ENCODE data around the gene FBXL5.

Gene FBXL5

DNA sequence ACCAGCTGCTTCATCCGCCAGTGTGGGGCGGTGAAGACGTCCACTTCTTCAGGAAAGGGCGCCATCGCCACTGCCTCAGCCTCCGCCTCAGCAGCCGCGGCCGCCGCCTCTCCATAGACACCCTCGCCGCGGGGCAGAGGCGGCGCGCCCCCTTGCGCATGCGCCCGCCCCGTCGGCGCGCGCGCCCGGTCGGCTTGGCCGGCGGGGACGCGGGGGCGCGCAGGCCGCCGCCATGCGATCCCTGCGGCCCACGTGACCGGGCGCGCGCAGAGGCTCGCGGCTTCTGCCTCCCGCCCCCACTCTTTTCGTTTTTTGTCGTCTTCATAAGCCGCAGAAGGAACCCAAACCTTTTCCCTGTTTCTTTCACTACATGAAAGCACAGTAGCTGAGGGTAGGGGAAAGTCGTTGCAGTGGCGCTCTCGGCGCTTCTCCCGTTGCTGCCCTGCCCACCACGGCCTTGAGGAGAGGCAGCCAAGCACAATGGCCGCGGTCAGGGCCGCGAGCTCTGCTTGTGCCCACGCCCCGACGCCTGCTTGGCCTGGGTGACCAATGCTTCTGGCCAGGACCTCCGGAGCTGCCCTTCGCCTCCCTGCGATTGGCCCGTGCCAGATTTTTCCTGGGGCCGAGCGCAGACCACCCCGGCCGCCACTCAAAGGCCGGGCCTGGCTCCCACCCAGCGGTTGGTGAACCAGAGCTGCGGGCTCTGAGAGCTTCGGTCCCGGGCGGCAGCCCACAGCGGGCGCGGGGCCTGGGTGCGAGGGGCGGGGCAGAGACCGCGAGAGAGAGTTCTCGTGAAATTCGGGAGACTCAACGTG is at the start of gene FBXL5:
Gene FBXL5, minus strand, starts transcription at position 135 of the 815 bp plus-strand sequence. Its CDS starts 70 bp downstream, at position 65.
- H3K27ac ChIP-seq = peak within 1 kb of the TSS; percentile 91
- DNase-seq (ENCODE audit: low read depth, low spot score) = peak; percentile 34

GRCh38 chr4:15704129-15704528 is 49.0 kb upstream of the FBXL5 start:
- no peak overlapping the region for H3K27ac ChIP-seq
- no peak for DNase-seq (ENCODE audit: low read depth, low spot score)

- no peak for DNase-seq (ENCODE audit: low read depth, low spot score)
- no peak overlapping the region for H3K27ac ChIP-seq
Measured at GRCh38 chr4:15703439-15703838, 48.3 kb upstream of the FBXL5 start.

DNA sequence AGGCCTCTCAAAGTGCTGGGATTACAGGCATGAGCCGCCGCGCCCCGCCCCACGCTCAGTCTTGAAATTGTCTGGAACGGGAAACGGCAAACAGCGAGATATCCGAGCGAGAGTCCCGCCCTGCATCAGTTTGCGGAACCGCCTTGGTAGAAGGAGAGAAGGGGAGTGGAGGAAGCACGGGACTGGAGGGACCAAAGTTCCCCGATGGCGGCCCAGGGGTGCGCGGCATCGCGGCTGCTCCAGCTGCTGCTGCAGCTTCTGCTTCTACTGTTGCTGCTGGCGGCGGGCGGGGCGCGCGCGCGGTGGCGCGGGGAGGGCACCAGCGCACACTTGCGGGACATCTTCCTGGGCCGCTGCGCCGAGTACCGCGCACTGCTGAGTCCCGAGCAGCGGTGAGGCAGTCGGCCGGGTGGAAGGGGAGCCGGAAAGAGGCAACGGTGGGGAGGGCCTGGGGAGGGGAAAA is 47.8 kb upstream of the FBXL5 start, which contains the start of gene BST1:
Gene BST1, plus strand, starts transcription at position 125 of the 463 bp plus-strand sequence. Its CDS starts 80 bp downstream, at position 205.
- no peak for DNase-seq (ENCODE audit: low read depth, low spot score)

GRCh38 chr4:15696866-15697265 is 41.7 kb upstream of the FBXL5 start:
- DNase-seq (ENCODE audit: low read depth, low spot score) = no peak
- H3K27ac ChIP-seq = no peak overlapping the region

More for the DNA sequence above, 47.8 kb upstream of the FBXL5 start, which contains the start of gene BST1:
- H3K27ac ChIP-seq = no peak within 1 kb of the TSS

GRCh38 chr4:15695729-15696128 is 40.6 kb upstream of the FBXL5 start:
- H3K27ac ChIP-seq = no peak overlapping the region
- DNase-seq (ENCODE audit: low read depth, low spot score) = no peak

GRCh38 chr4:15695240-15695699 is 40.1 kb upstream of the FBXL5 start:
- H3K27ac ChIP-seq = peak overlapping the region; percentile 67
- DNase-seq (ENCODE audit: low read depth, low spot score) = peak; percentile 87

- H3K27ac ChIP-seq = peak overlapping the region; percentile 67
- peak; percentile 49 for DNase-seq (ENCODE audit: low read depth, low spot score)
Measured at GRCh38 chr4:15694431-15694830, 39.3 kb upstream of the FBXL5 start.

- DNase-seq (ENCODE audit: low read depth, low spot score) = no peak
- H3K27ac ChIP-seq = no peak overlapping the region
Measured at GRCh38 chr4:15692602-15693001, 37.4 kb upstream of the FBXL5 start.

- no peak for DNase-seq (ENCODE audit: low read depth, low spot score)
- H3K27ac ChIP-seq = peak overlapping the region; percentile 63
Measured at GRCh38 chr4:15691346-15692135, 36.4 kb upstream of the FBXL5 start.

DNA sequence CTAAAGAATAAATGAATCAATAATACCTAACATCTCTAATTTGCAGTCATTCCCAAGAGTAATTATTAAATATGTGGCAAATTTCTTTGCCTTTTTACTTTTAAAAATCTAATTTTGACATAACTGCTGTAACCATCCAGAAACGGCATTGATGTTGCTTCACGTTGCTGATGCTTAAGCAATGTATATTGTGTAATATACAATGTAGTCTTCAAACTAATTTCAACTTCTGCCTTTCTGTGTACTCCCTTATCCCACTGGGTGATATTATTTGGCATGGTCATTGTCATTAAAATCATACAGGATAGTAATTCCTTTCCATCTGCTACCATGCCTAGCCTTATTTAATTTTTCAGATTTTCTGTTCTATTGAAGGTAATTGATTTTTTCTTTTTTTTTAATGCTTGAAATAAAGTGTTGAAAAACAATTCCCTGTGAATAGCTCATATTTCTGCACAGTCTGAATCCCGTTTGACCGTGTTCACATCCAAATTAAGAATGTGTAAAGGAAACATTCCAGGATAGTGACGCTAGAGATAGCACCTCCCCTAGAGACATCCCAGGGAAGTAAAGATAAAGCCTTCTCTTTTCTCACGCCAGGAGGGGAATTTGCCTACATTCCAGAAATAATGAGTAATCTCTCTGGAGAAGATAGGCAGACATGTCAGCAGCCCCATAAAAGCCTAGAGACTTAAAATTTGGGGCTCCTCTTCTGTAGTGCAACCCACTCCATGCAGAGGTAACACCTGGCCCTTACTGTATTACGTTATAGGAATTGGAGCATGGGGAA is 35.1 kb upstream of the FBXL5 start:
- DNase-seq (ENCODE audit: low read depth, low spot score) = peak; percentile 26
- H3K27ac ChIP-seq = peak overlapping the region; percentile 63

DNA sequence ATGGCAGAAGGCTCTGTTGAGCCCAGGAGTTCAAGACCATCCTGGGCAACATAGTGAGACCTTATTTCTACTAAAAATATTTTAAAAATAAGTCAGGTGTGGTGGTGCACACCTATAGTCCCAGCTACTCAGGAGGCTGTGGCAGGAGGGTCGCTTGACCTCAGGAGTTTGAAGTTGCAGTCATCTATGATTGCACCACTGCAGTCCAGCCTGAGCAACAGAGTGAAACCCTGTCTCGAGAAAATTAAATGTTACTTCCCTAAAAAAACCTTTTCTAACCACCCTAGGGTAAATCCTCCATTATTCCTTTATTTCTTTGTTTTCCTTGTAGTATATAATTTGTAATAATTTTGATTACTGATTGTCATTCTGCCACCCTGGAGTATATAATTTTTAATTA is 34.4 kb upstream of the FBXL5 start:
- H3K27ac ChIP-seq = peak overlapping the region; percentile 63
- DNase-seq (ENCODE audit: low read depth, low spot score) = no peak

DNA sequence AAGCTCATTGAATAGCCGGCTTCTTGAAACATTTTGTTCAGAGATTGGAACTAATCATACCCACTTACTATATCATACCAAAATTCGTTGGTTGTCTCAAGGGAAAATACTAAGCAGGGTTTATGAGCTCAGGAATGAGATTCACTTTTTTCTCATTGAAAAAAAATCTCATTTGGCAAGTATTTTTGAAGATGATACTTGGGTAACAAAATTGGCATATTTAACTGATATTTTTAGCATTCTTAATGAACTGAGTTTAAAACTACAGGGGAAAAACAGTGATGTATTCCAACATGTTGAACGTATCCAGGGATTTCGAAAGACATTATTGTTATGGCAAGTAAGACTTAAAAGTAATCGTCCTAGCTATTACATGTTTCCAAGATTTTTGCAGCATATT is 32.9 kb upstream of the FBXL5 start:
- no peak overlapping the region for H3K27ac ChIP-seq
- DNase-seq (ENCODE audit: low read depth, low spot score) = no peak

GRCh38 chr4:15684498-15684897 is 29.3 kb upstream of the FBXL5 start:
- no peak for DNase-seq (ENCODE audit: low read depth, low spot score)
- no peak overlapping the region for H3K27ac ChIP-seq

GRCh38 chr4:15683143-15683495 is 28.0 kb upstream of the FBXL5 start:
- DNase-seq (ENCODE audit: low read depth, low spot score) = no peak
- H3K27ac ChIP-seq = peak overlapping the region; percentile 90

DNA sequence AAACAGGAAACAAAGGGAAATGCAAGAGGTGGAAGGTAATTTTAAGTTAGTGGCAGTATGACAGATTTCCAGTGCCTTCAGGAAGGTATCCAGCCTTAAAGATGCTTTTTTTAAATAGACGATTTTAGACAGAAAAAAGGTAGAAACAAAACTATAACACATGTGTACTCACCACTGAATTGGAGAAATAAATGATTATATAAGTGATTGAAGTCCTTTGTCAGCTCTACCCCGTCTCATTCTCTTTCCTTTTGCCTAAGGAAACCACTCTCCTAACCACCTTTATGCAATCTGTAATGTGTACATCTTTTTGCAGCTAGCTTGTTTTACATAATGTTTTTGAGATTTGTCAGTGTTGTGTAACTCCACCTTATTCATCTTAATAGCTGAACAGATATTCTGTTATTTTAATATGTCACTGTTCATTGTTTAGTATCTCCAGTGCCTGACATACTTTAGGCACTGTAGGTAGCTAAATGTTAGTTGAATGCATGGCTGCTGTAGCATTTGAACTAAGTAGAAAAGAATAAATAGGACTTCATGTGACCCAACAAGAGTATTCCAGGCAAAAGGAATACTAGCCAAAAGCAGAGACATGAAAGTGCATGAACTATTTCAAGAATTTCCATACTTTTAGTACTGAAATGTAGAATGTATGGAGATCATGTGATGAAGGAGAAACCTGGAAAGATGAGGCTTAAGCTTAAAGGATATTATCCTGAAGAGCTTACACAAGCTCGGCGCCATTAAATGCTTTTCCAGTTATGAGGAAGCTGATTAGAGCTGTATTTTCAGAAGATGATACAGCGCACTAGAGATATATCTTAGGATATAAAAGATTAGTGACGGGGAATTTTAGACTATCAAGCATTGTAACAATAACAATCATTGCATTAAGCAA is 27.3 kb upstream of the FBXL5 start:
- H3K27ac ChIP-seq = peak overlapping the region; percentile 90
- DNase-seq (ENCODE audit: low read depth, low spot score) = no peak

DNA sequence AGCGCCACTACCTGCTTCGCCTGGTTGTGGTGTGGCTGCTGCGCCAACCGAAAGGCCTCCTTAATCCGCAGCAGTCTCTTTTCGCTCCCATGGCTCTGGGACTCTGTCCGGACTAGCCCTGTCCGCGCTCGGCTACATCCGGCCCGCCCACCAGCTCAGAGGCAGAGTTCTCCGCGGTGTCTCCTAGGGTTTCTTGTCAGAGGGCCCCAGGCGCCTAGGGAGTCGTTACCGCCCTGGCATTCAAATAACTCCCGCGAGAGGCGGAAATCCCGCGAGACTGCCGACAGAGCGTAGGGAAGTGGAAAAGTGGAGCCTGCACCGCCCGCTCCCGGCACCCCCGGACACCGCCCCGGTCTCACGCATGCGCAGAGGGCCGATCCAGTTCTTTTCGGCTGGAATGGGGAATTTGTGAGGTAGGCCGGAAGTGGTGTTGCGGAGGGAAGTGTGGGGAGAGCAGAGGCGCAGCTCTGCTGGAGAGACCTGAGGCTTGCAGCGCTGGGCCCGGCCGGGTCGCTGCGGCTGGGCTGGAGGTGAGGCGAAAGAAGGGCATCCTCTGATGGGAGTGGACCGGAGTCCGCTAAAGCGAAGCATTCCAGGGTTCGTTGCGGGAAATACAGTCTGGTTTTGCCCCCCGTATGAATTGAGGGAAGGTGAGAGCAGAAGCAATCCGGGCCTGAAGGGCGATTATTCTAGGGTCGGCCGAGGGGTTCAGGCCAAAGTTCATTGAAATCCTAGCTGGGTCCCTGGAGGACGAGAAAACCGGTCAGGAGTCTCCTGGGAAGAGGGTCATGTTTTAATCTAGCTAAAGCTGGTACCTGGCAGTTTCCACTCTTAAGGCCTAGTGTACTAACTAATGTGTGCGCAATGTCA is 26.4 kb upstream of the FBXL5 start, which contains the start of gene FAM200B:
Gene FAM200B, plus strand, starts transcription at position 456 of the 870 bp plus-strand sequence. CDS start 5,151 bp downstream, outside the sequence.
- H3K27ac ChIP-seq = peak within 1 kb of the TSS; percentile 90
- peak; percentile 95 for DNase-seq (ENCODE audit: low read depth, low spot score)

- no peak for DNase-seq (ENCODE audit: low read depth, low spot score)
- peak overlapping the region; percentile 90 for H3K27ac ChIP-seq
Measured at GRCh38 chr4:15681067-15681371, 25.9 kb upstream of the FBXL5 start.

Data from epithelial cell of prostate (primary cell).